Epithelial cell of esophagus (primary cell): ENCODE data around the gene TIMM10.

Experiments used
- DNase-seq: peaks from one replicate; pipeline ENCODE4 v3.0.0; 2010; ENCODE audit warnings: low read depth
- H3K4me3 ChIP-seq: 2 replicates; pipeline ENCODE4 v1.5.1; 2011; ENCODE audit warnings: mild to moderate bottlenecking, low read length, control low read depth
- CTCF ChIP-seq: IDR thresholded peaks from 2 replicates; pipeline ENCODE4 v1.5.1; 2011; ENCODE audit warnings: low read depth, mild to moderate bottlenecking, low read length, control low read depth, inconsistent platforms; ENCODE audit not compliant: insufficient read depth; ENCODE audit errors: missing control alignments

Gene TIMM10

GRCh38 chr11:57527056-57527631 is 3.4 kb downstream of the TIMM10 start:
- DNase-seq, result peak; percentile 70
- TF ChIP-seq CTCF, result peak; percentile 97
- no peak overlapping the region for H3K4me3 ChIP-seq

GRCh38 chr11:57523419-57523818 is 7.1 kb downstream of the TIMM10 start:
- no peak for DNase-seq
- H3K4me3 ChIP-seq, result no peak overlapping the region
- TF ChIP-seq CTCF, result no peak

GRCh38 chr11:57521116-57521515 is 9.4 kb downstream of the TIMM10 start:
- no peak overlapping the region for H3K4me3 ChIP-seq
- no peak for TF ChIP-seq CTCF
- DNase-seq, result no peak

GRCh38 chr11:57516061-57516443 is 14.5 kb downstream of the TIMM10 start:
- no peak for TF ChIP-seq CTCF

GRCh38 chr11:57515332-57516060 is 15.1 kb downstream of the TIMM10 start, which contains the start of gene SLC43A1:
Gene SLC43A1, minus strand, starts transcription at chr11:57515702. Its CDS starts 1,591 bp downstream, at chr11:57514111.
- H3K4me3 ChIP-seq, result peak within 1 kb of the TSS; percentile 57

More at GRCh38 chr11:57516061-57516443, 14.5 kb downstream of the TIMM10 start:
- no peak for DNase-seq
- peak overlapping the region; percentile 57 for H3K4me3 ChIP-seq

GRCh38 chr11:57514538-57515331 is 15.8 kb downstream of the TIMM10 start:
- H3K4me3 ChIP-seq, result peak overlapping the region; percentile 57
- no peak for DNase-seq
- TF ChIP-seq CTCF, result no peak

More at GRCh38 chr11:57515332-57516060, 15.1 kb downstream of the TIMM10 start, which contains the start of gene SLC43A1:
- TF ChIP-seq CTCF, result peak; percentile 4
- DNase-seq, result peak; percentile 27
